Vagina (tissue), 2 donors: ENCODE measurements around the gene KRTAP9-8.
"Not testable (repeated sequence)": the region's sequence is repeated elsewhere in the genome, so short reads cannot be mapped to it uniquely, and the experiment has no call there.

ENCODE experiments used
- CTCF ChIP-seq, 3 experiments: fragments of 450-650 bp in 2 of 3; fragments of 200-600 bp in 1 of 3; sonication (generic) in 1 of 3; IDR thresholded peaks; one replicate each; pipeline ENCODE4 v1.5.1; 2017 to 2019; ENCODE audit warnings: antibody characterized with exemption in 3 of 3, mild to moderate bottlenecking in 2 of 3, moderate library complexity in 2 of 3
- POLR2A ChIP-seq, 2 donors: fragments of 450-650 bp; IDR thresholded peaks; one replicate each; pipeline ENCODE4 v1.6.1; 2017; ENCODE audit warnings: antibody characterized with exemption in 2 of 2, mild to moderate bottlenecking in 2 of 2, moderate library complexity in 2 of 2
- POLR2AphosphoS5 ChIP-seq, 2 donors: sonication (generic); formaldehyde crosslinking; IDR thresholded peaks; one replicate each; pipeline ENCODE4 v1.9.0; 2017; ENCODE audit warnings: antibody characterized with exemption in 2 of 2, mild to moderate bottlenecking in 2 of 2, low read depth in 1 of 2; ENCODE audit not compliant: insufficient read depth in 1 of 2

DNA sequence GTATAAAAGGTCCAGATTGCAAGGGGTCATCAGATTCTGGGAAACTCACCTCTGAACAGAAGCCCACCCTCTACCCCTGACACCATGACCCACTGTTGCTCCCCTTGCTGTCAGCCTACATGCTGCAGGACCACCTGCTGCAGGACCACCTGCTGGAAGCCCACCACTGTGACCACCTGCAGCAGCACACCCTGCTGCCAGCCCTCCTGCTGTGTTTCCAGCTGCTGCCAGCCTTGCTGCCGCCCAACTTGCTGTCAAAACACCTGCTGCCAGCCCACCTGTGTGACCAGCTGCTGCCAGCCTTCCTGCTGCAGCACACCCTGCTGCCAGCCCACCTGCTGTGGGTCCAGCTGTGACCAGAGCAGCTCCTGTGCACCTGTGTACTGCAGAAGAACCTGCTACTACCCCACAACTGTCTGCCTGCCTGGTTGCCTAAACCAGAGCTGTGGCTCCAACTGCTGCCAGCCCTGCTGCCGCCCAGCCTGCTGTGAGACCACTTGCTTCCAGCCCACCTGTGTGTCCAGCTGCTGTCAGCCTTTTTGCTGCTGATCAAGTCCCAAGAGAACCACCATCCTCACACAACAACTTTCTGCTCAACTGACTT, 11.9 kb downstream of the KRTAP9-8 start, which contains the start of gene KRTAP9-4:
- not testable (repeated sequence) for TF ChIP-seq POLR2A (IDR thresholded peaks at IDR 0.05); CTCF (IDR thresholded peaks at IDR 0.05); POLR2AphosphoS5 (IDR thresholded peaks at IDR 0.05; ENCODE audit: insufficient read depth in 1 of 2, low read depth in 1 of 2)
